A673 (cell line): ENCODE measurements around the gene ATG7. TPM values are rescaled to one million over a fixed set of nuclear protein-coding genes. Genes with fewer than 3 reads are reported as not detected.
"Not testable (repeated sequence)": the region's sequence is repeated elsewhere in the genome, so short reads cannot be mapped to it uniquely, and the experiment has no call there.

ENCODE experiments used
- BruUV-seq: library from RNA; stranded (reverse); fragments of 400-500 nt; replicated peaks from 2 replicates; lab custom pipeline; 2021; lab: Mats Ljungman, UMichigan
- CTCF ChIA-PET: fragments of 300-600 bp; sonication (Branson Sonifier 250); formaldehyde crosslinking; loops from one replicate; lab custom pipeline; 2022; ENCODE audit warnings: antibody characterized with exemption; lab: Charles Lee
- POLR2A ChIA-PET: fragments of 300-600 bp; sonication (Branson Sonifier 250); formaldehyde crosslinking; loops from one replicate; lab custom pipeline; 2022; ENCODE audit warnings: antibody characterized with exemption; ENCODE audit not compliant: low non-redundant PET; lab: Charles Lee
- DNase-seq: peaks from one replicate; pipeline ENCODE4 v3.0.0-alpha.2; 2015; ENCODE audit warnings: low spot score
- H3K27ac ChIP-seq: fragments of 200-600 bp; sonication (generic); 2 replicates; pipeline ENCODE4 v1.5.1; 2016; ENCODE audit warnings: mixed run types, low read depth, mild to moderate bottlenecking, mixed read lengths, antibody characterized with exemption, low read length; ENCODE audit not compliant: poor library complexity, severe bottlenecking
- H3K27me3 ChIP-seq: fragments of 200-600 bp; sonication (generic); replicated peaks from 2 replicates; pipeline ENCODE4 v1.6.1; 2017; ENCODE audit warnings: mixed run types, low read depth, mild to moderate bottlenecking, mixed read lengths, antibody characterized with exemption, low read length; ENCODE audit not compliant: insufficient read depth, poor library complexity
- H3K36me3 ChIP-seq: fragments of 200-600 bp; sonication (generic); 2 replicates; pipeline ENCODE4 v1.6.1; 2016; ENCODE audit warnings: mixed run types, mild to moderate bottlenecking, mixed read lengths, antibody characterized with exemption, low read length; ENCODE audit not compliant: insufficient read depth, poor library complexity, severe bottlenecking
- H3K4me1 ChIP-seq: fragments of 200-600 bp; sonication (generic); 2 replicates; pipeline ENCODE4 v1.6.1; 2017; ENCODE audit warnings: mixed run types, mild to moderate bottlenecking, mixed read lengths, antibody characterized with exemption, low read length; ENCODE audit not compliant: insufficient read depth, poor library complexity, severe bottlenecking
- H3K4me3 ChIP-seq: fragments of 200-600 bp; sonication (generic); 2 replicates; pipeline ENCODE4 v1.5.1; 2016; ENCODE audit warnings: low read depth, mixed run types, mild to moderate bottlenecking, mixed read lengths, low read length; ENCODE audit not compliant: poor library complexity, severe bottlenecking
- H3K9me3 ChIP-seq: fragments of 200-600 bp; sonication (generic); 2 replicates; pipeline ENCODE4 v1.6.1; 2016; ENCODE audit warnings: mixed run types, low read depth, mild to moderate bottlenecking, mixed read lengths, antibody characterized with exemption, low read length; ENCODE audit not compliant: poor library complexity, severe bottlenecking
- EZH2 ChIP-seq: fragments of 200-600 bp; sonication (generic); IDR thresholded peaks from 2 replicates; pipeline ENCODE4 v1.6.1; 2017; ENCODE audit warnings: borderline replicate concordance, low read depth, mild to moderate bottlenecking, mixed read lengths, antibody characterized with exemption, low read length; ENCODE audit not compliant: poor library complexity, severe bottlenecking
- intact Hi-C: fragments of 100-400 bp; cut with micrococcal nuclease; formaldehyde crosslinking; loops from one replicate; pipeline ENCODE4 v1.10.0; 2022; ENCODE audit not compliant: unreplicated experiment
- total RNA-seq: library from RNA; stranded (reverse); gene quantifications from 2 replicates; pipeline ENCODE4 v1.2.3, GENCODE V29; 2021
- TF ChIP-seq, protein P1 (sequence below): fragments of 300-800, 200-600 bp; sonication (generic); conservative IDR thresholded peaks from 2 replicates; pipeline ENCODE4 v1.5.1; 2017; ENCODE audit warnings: low read depth, mild to moderate bottlenecking, antibody characterized with exemption, low read length, moderate library complexity, mixed read lengths

Gene ATG7
- total RNA-seq, 1 experiment from 2014 or later, result 30.9 TPM

DNA sequence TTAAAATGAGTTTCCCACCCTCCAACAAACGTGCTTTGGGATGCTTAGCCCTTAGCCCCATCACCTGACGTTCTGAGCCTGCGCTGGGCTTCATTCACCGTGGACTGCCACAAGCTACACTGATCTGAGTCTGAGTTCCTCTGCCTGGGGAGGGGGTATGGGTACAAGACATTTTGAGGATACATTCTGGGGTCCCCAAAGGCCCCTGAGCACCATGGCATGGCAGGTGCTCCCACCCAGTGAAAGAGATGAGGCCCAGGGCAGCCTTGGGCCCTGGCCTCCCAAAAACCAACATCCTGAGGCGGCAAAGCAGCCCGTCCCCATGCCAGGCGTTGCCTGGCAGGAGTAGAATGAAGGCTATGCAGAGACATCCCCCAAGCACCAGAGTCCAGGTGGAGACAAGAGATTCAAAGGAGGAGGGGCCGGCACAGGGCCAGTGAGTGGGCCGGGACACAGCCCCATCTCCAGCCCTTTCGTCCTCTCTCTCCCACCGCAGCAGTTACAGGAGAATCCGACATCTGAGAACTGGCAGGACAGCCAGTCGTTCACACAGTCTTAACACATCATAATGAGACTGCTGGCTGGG, 297.1 kb downstream of the ATG7 start:
- POLR2A ChIA-PET, result no interaction called here
- BruUV-seq, result no TSS peak
- no peaks in the 10 kb centered on the region for H3K27me3 ChIP-seq
- no peaks in the 10 kb centered on the region for H3K9me3 ChIP-seq
- TF ChIP-seq, protein P1, sequence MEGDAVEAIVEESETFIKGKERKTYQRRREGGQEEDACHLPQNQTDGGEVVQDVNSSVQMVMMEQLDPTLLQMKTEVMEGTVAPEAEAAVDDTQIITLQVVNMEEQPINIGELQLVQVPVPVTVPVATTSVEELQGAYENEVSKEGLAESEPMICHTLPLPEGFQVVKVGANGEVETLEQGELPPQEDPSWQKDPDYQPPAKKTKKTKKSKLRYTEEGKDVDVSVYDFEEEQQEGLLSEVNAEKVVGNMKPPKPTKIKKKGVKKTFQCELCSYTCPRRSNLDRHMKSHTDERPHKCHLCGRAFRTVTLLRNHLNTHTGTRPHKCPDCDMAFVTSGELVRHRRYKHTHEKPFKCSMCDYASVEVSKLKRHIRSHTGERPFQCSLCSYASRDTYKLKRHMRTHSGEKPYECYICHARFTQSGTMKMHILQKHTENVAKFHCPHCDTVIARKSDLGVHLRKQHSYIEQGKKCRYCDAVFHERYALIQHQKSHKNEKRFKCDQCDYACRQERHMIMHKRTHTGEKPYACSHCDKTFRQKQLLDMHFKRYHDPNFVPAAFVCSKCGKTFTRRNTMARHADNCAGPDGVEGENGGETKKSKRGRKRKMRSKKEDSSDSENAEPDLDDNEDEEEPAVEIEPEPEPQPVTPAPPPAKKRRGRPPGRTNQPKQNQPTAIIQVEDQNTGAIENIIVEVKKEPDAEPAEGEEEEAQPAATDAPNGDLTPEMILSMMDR, result no peak
- TF ChIP-seq EZH2, result no peak
- intact Hi-C loops, result no loop called here
- H3K27ac ChIP-seq, result no peak overlapping the region
- no peak for DNase-seq
- CTCF ChIA-PET, result no interaction called here
- H3K4me1 ChIP-seq, result no peaks in the 10 kb centered on the region
- H3K36me3 ChIP-seq, result peaks cover 3% of the 10 kb centered on the region
- H3K4me3 ChIP-seq, result no peak overlapping the region

DNA sequence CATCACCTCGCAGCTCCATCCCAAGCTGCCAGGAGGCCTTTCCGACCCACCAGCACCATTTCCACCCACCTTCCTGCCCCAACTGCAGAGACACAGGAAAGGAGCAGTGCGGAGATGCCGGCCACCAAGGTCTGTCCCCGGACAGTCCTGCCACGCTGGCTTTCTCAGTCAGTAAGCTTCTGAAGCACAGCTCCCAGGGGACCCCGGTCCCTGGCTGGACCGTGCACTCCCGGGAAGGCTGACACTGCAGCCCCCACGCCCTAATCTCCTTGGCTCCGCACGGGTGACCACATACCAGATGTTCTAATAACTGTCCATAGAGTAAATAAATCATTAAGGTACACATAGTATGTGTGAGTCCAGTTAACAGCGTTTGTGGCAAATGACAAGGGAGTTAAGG, 298.1 kb downstream of the ATG7 start:
- no peak for DNase-seq
- TF ChIP-seq, protein P1, result no peak
- TF ChIP-seq EZH2, result no peak
- H3K4me1 ChIP-seq, result no peaks in the 10 kb centered on the region
- ChIA-PET CTCF (no interaction called here), POLR2A (no interaction called here)
- BruUV-seq, result no TSS peak
- H3K4me3 ChIP-seq, result no peak overlapping the region
- no peaks in the 10 kb centered on the region for H3K27me3 ChIP-seq
- peaks cover 5% of the 10 kb centered on the region for H3K36me3 ChIP-seq
- no peaks in the 10 kb centered on the region for H3K9me3 ChIP-seq
- intact Hi-C loops, result no loop called here
- no peak overlapping the region for H3K27ac ChIP-seq

GRCh38 chr3:11570789-11571495, 298.7 kb downstream of the ATG7 start:
- no peak for TF ChIP-seq EZH2
- DNase-seq, result no peak
- intact Hi-C loops, result no loop called here
- H3K4me1 ChIP-seq, result no peaks in the 10 kb centered on the region
- H3K27me3 ChIP-seq, result no peaks in the 10 kb centered on the region
- no peaks in the 10 kb centered on the region for H3K9me3 ChIP-seq
- BruUV-seq, result no TSS peak
- CTCF ChIA-PET, result no interaction called here
- POLR2A ChIA-PET, result interaction anchor here (0.6 kb wide), 1 partner anchor 126 kb away, joined by 3 read pairs; no protein-coding TSS in a partner anchor
- no peak overlapping the region for H3K4me3 ChIP-seq
- H3K36me3 ChIP-seq, result peaks cover 5% of the 10 kb centered on the region
- H3K27ac ChIP-seq, result no peak overlapping the region

GRCh38 chr3:11572660-11573059, 300.5 kb downstream of the ATG7 start:
- CTCF ChIA-PET, H3K27me3 ChIP-seq, POLR2A ChIA-PET, H3K9me3 ChIP-seq, DNase-seq, BruUV-seq, H3K36me3 ChIP-seq, H3K27ac ChIP-seq, H3K4me3 ChIP-seq, intact Hi-C loops, H3K4me1 ChIP-seq: not testable (repeated sequence)
